ENCODE results near the gene PPP2R1A.
"Not testable (repeated sequence)": the region's sequence is repeated elsewhere in the genome, so short reads cannot be mapped to it uniquely, and the experiment has no call there.

The PPP2R1A gene

GRCh38 chr19:52200044-52200443 is 10.2 kb downstream of the PPP2R1A start:
- no peak for TF ChIP-seq CTCF (IDR thresholded peaks at IDR 0.05; ENCODE audit: control insufficient read depth, insufficient read depth, low read depth, low read length, missing control alignments)
- H3K4me3 ChIP-seq (ENCODE audit: control insufficient read depth, low read depth, low read length): no peak overlapping the region
- DNase-seq (ENCODE audit: low read depth): peak; percentile 28

GRCh38 chr19:52200755-52201391 is 11.0 kb downstream of the PPP2R1A start:
- DNase-seq (ENCODE audit: low read depth); H3K4me3 ChIP-seq (ENCODE audit: control insufficient read depth, low read depth, low read length): not testable (repeated sequence)

- no peak for DNase-seq (ENCODE audit: low read depth)
- H3K4me3 ChIP-seq (ENCODE audit: control insufficient read depth, low read depth, low read length): no peak overlapping the region
- TF ChIP-seq CTCF (IDR thresholded peaks at IDR 0.05; ENCODE audit: control insufficient read depth, insufficient read depth, low read depth, low read length, missing control alignments): no peak
Observed at GRCh38 chr19:52206481-52206880, 16.6 kb downstream of the PPP2R1A start.

- no peak overlapping the region for H3K4me3 ChIP-seq (ENCODE audit: control insufficient read depth, low read depth, low read length)
- TF ChIP-seq CTCF (IDR thresholded peaks at IDR 0.05; ENCODE audit: control insufficient read depth, insufficient read depth, low read depth, low read length, missing control alignments): no peak
Observed at GRCh38 chr19:52211203-52211602, 21.4 kb downstream of the PPP2R1A start.

DNA sequence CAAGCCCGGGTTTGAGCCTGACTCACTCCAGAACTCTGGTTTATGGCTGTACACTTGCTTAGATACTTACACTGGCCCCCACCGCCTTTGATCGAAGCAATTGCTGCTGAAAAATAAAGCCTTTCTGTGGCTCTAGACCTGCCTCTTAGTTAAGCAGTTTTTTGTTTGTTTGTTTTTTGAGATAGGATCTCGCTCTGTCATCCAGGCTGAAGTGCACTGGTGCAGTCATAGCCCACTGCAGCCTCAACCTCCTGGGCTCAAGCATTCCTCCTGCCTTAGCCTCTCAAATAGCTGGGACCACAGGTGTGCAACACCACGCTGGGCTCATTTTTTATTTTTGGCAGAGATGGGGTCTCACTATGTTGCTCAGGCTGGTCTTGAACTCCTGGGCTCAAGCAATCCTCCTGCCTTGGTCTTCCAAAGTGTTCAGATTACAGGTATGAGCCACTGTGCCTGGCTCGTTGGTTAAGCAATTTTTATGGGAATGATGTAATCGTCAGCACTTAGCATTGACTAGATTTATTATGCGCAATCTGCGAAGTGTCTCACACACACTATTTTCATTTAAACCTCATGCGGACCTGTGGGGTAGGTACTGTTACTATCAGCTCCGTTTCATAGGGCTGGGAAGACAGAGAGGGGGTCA is 22.2 kb downstream of the PPP2R1A start:
- no peak for TF ChIP-seq CTCF (IDR thresholded peaks at IDR 0.05; ENCODE audit: control insufficient read depth, insufficient read depth, low read depth, low read length, missing control alignments)
- no peak for DNase-seq (ENCODE audit: low read depth)
- H3K4me3 ChIP-seq (ENCODE audit: control insufficient read depth, low read depth, low read length): no peak overlapping the region

More at GRCh38 chr19:52211203-52211602, 21.4 kb downstream of the PPP2R1A start:
- no peak for DNase-seq (ENCODE audit: low read depth)

- no peak overlapping the region for H3K4me3 ChIP-seq (ENCODE audit: control insufficient read depth, low read depth, low read length)
- no peak for DNase-seq (ENCODE audit: low read depth)
- TF ChIP-seq CTCF (IDR thresholded peaks at IDR 0.05; ENCODE audit: control insufficient read depth, insufficient read depth, low read depth, low read length, missing control alignments): no peak
Observed at GRCh38 chr19:52212572-52213255, 22.9 kb downstream of the PPP2R1A start.

DNA sequence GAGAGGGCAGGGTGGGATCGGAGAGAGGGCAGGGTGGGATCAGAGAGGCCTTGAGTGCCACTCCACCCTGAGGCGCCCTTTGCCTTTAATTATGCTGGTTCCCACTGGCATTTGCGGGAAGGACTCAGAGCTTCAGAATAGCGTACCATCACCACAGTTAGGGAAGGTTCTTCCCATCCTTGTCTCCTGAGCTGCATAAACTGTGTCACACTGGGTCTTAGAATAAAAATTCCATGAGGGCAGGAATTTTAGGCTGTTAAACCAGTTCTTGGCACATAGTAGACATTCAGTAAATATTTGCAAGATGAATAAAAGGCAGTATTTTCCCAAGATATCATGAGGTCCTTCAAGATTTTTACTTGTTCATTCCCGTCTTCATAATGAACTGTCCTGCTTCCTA is 24.4 kb downstream of the PPP2R1A start:
- no peak for DNase-seq (ENCODE audit: low read depth)
- no peak overlapping the region for H3K4me3 ChIP-seq (ENCODE audit: control insufficient read depth, low read depth, low read length)
- no peak for TF ChIP-seq CTCF (IDR thresholded peaks at IDR 0.05; ENCODE audit: control insufficient read depth, insufficient read depth, low read depth, low read length, missing control alignments)

Data from AG09309 (cell line).